Activated gamma-delta T cell (primary cell): ENCODE measurements around the gene NLGN3.

Experiments used
- DNase-seq: peaks from one replicate; lab custom pipeline; 2025; lab: John Stamatoyannopoulos, UW

NLGN3 gene

DNA sequence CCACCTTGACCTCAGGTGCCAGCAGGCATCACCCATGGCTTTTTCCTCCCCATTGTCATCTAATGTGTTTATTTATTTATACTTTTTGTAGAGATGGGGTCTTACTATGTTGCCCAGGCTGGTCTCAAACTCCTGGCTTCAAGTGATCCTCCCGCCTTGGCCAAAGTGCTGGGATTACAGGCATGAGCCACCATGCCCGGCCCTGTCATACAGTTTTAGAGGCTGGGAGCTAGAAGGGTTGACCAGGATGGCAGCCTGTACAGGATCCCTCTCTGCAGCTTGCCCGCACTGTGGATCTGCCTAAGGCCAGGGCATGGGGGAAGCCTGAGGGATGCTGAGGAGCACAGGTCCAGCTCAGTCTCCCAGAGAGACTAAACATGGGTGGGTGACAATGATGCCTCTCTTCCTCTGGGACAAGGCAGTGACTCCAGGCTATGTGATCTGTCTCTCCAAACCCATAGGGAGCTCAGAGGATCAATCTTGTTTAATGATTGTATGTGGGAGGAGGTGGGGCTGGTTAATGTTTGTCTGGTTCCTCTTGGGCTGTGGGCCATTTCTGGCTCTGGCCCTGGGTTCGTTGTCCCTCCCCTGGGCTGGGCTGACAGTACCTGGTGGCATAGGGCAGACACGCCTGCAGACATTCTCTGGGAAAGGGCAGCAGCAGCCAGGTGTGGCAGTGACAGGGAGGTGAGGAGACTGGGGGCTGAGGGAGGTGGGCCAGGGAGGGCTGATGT, 70.1 kb downstream of the NLGN3 start:
- DNase-seq: no peak

DNA sequence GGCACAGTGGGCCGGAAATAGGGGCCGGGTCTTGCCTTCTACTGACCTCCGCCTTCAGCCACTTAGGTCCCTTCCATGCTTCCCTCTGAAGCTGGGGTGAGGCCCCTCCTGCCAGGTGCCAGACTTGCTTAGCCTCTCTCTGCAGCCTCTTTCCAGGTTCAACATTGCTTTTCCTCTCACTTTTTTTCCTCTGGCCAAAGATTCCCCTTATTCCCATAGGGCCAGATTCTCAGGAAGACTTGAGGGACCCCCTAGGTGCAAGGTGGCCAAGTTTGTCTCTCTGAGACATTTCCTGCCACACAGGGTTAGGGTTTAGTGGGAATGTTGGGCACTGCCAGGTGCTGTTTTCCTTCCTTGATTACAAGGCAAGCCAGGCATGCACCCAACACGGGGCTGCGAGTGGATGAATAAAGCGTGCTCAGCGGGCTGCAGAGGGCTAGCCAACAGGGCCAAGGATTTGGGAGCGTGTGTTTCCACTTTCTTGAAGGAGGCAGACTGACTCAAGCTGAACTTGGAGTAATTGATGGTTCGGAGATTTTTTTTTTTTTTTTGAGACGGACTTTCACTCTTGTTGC, 70.8 kb downstream of the NLGN3 start:
- no peak for DNase-seq

DNA sequence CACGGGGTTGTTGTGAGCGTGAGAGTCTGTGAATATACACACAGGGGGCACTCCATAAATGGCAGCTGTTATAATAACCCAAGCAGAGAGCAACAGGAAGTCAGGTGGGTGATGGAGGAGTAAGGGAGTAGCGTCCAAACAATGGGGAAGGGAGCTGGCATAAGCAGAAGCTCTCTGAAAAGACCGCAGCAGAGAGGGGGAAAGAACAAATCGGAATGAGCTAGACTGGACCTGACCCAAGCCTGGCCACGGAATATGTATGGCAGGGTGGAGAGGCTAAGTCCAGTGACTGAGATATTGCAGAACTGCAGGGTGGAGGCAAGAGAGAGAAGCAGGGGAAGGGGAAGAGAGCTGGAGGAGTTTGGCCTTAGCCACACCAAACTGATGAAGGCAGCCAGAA, 71.8 kb downstream of the NLGN3 start:
- no peak for DNase-seq

GRCh38 chrX:71217298-71217697, 72.7 kb downstream of the NLGN3 start:
- DNase-seq: no peak
